ENCODE results near the gene STRADB. TPM values are rescaled to one million over a fixed set of nuclear protein-coding genes. Genes with fewer than 3 reads are reported as not detected.

STRADB gene
- total RNA-seq, 1 experiment from 2014 or later, result 40.5 TPM

GRCh38 chr2:201404699-201405280 lies 46.8 kb upstream of the STRADB start:
- Histone ChIP-seq H2BK20ac (ENCODE audit: low read depth, low read length, poor library complexity, severe bottlenecking) (no peak overlapping the region), H3K79me2 (ENCODE audit: insufficient read depth, low read length) (no peaks in the 10 kb centered on the region), H2AK5ac (ENCODE audit: insufficient read length, low read length) (no peak overlapping the region), H3K4me1 (ENCODE audit: insufficient read depth, low read length) (no peaks in the 10 kb centered on the region), H3K79me1 (ENCODE audit: insufficient read depth, low read depth, low read length, poor library complexity, severe bottlenecking) (no peaks in the 10 kb centered on the region), H3T11ph (ENCODE audit: low read length) (no peak overlapping the region), H2BK15ac (ENCODE audit: low read depth, low read length) (no peak overlapping the region), H3K4me2 (ENCODE audit: insufficient read depth, insufficient read length, low read length) (no peak overlapping the region), H3K9me3 (ENCODE audit: control insufficient read depth, low read depth, low read length) (no peaks in the 10 kb centered on the region), H3K27me3 (ENCODE audit: insufficient read depth, low read length) (no peaks in the 10 kb centered on the region), H3K23ac (ENCODE audit: insufficient read length, low read depth, low read length) (no peak overlapping the region), H3K27ac (ENCODE audit: insufficient read length, low read depth, low read length) (no peak overlapping the region), H3K18ac (ENCODE audit: insufficient read length, low read depth, low read length) (no peak overlapping the region), H2AFZ (ENCODE audit: low read length) (no peak overlapping the region), H4K91ac (ENCODE audit: insufficient read length, low read depth, low read length) (no peak overlapping the region), H3K14ac (ENCODE audit: insufficient read depth, low read length) (no peak overlapping the region), H4K20me1 (ENCODE audit: control insufficient read depth, insufficient read depth, insufficient read length) (no peaks in the 10 kb centered on the region), H2BK120ac (ENCODE audit: low read depth, low read length, poor library complexity, severe bottlenecking) (no peak overlapping the region), H4K8ac (replicated peaks; ENCODE audit: insufficient read length, low read depth, low read length) (no peak overlapping the region), H3K4ac (ENCODE audit: low read depth, low read length) (no peak overlapping the region), H3K56ac (ENCODE audit: insufficient read length, low read depth, low read length) (no peak overlapping the region), H3K23me2 (ENCODE audit: insufficient read length, low read depth, low read length, poor library complexity, severe bottlenecking) (no peaks in the 10 kb centered on the region), H4K5ac (ENCODE audit: insufficient read length, low read depth, low read length) (no peak overlapping the region), H3K9ac (ENCODE audit: extremely low read depth, insufficient read length, low read length) (no peak overlapping the region), H2BK5ac (ENCODE audit: insufficient read length, low read length) (no peak overlapping the region), H2BK12ac (ENCODE audit: insufficient read length, low read depth, low read length) (no peak overlapping the region)
- TF ChIP-seq CTCF (conservative IDR thresholded peaks at IDR 0.05), result no peak
- Mint-ChIP-seq H3K27ac (peak overlapping the region in 2 of 3 experiments; percentile 4 to 5; a peak in 2 of 7 replicates), H3K27me3 (ENCODE audit: low read depth) (no peaks in the 10 kb centered on the region), H3K36me3 (ENCODE audit: insufficient read depth in 1 of 3, low read depth in 3 of 3) (no peaks in the 10 kb centered on the region), H3K4me3 (no peak overlapping the region), H3K4me1 (0 out of 4 replicates have a peak, but pooled peaks cover 0 to 3% of the 10 kb centered on the region in 2 experiments), H3K9me3 (no peaks in the 10 kb centered on the region)
- WGBS (ENCODE audit: extremely low coverage, insufficient read length, low lambda C conversion rate), result no CpG with 5 or more reads among the region's 3 CpGs
- no peak for DNase-seq

Data from H9 (cell line).